Right lobe of liver (tissue), 6 donors: ENCODE results near the gene CENPB. TPM values are rescaled to one million over a fixed set of nuclear protein-coding genes. Genes with fewer than 3 reads are reported as not detected.

Experiments
- ATAC-seq, 4 donors: fragments of 200-7000 bp; cut with Tn5 transposase; one replicate each; pipeline ENCODE4 v1.9.1; 2020; ENCODE audit warnings: mild to moderate bottlenecking in 4 of 4, moderate library complexity in 4 of 4
- DNase-seq, 3 donors: peaks; one replicate each; pipeline ENCODE4 v3.0.0-alpha.2; 2020
- H3K27ac ChIP-seq, 3 donors: fragments of 200-600 bp; one replicate each; pipeline ENCODE4 v1.8.0; 2022
- H3K27me3 ChIP-seq, 2 donors: fragments of 200-600 bp; one replicate each; pipeline ENCODE4 v1.8.0; 2022
- H3K36me3 ChIP-seq, 4 donors: fragments of 200-600 bp; sonication (generic) in 1 of 4; one replicate each; pipeline versions ENCODE4 v1.5.1 to v1.8.0; 2017 to 2022; ENCODE audit warnings: control low read depth in 1 of 4
- H3K4me1 ChIP-seq, 4 donors: fragments of 200-600 bp; sonication (generic) in 1 of 4; one replicate each; pipeline versions ENCODE4 v1.5.1 to v1.8.0; 2017 to 2022; ENCODE audit warnings: control low read depth in 1 of 4
- H3K4me3 ChIP-seq, 3 donors: fragments of 200-600 bp; one replicate each; pipeline ENCODE4 v1.8.0; 2022
- H3K9me3 ChIP-seq, 4 donors: fragments of 200-600 bp; sonication (generic) in 1 of 4; one replicate each; pipeline versions ENCODE4 v1.5.1 to v1.8.0; 2017 to 2022; ENCODE audit warnings: control low read depth in 1 of 4
- CTCF ChIP-seq, 4 donors: fragments of 200-600 bp in 3 of 4; fragments of 450-650 bp in 1 of 4; IDR thresholded peaks; one replicate each; pipeline versions ENCODE4 v1.5.1 to v1.8.0; 2016 to 2022; ENCODE audit warnings: antibody characterized with exemption in 4 of 4, mild to moderate bottlenecking in 2 of 4
- POLR2A ChIP-seq: fragments of 450-650 bp; IDR thresholded peaks from one replicate; pipeline ENCODE4 v1.6.1; 2017; ENCODE audit warnings: antibody characterized with exemption, mild to moderate bottlenecking
- WGBS: methylation state at CpG from one replicate; pipeline ENCODE4 v1.1.6; 2018; ENCODE audit warnings: low coverage, low lambda C conversion rate; ENCODE audit not compliant: insufficient coverage; ENCODE audit errors: missing lambda C conversion rate; 5-methylcytosine and 5-hydroxymethylcytosine counted together
- intact Hi-C, 2 donors: fragments of 100-400 bp; cut with DNase I; formaldehyde crosslinking; loops; one replicate each; pipeline versions ENCODE4 v1.11.2 to v1.14.1; 2022
- total RNA-seq, 6 experiments: library from RNA; depleted of rRNA in 2 of 6; stranded (reverse); fragments of >200 nt in 2 of 6; fragmentation: NEBNext Ultra II Directional in 3 of 6; extraction: Animal tissue kit (Norgen Biotek cat#: 25700) in 3 of 6; gene quantifications; one replicate each; pipeline versions ENCODE4 v1.1.0 to v1.2.4, GENCODE V29; 2016 to 2023
- donor health status: DM: no; HTN: yes; CAD: no.
- donor health status: DM: no; HTN: no; CAD: no.
- donor health status: DM: no; HTN: no; CAD: no.
- donor health status: DM: no; HTN: yes; CAD: no.
- donor health status: DM: no; HTN: yes; CAD: no.

CENPB gene
- total RNA-seq, 6 experiments from 2014 or later: 27.8 to 43.1 (median 31.6) TPM

GRCh38 chr20:3826420-3826819, 39.9 kb upstream of the CENPB start:
- peaks cover 0 to 2% (median 0%) of the 10 kb centered on the region in 4 donors for H3K4me1 ChIP-seq
- no peaks in the 10 kb centered on the region for H3K9me3 ChIP-seq
- intact Hi-C loops: no loop called here
- ATAC-seq (no peak), DNase-seq (no peak)
- no peak overlapping the region for H3K27ac ChIP-seq
- TF ChIP-seq POLR2A (no peak), CTCF (IDR thresholded peaks at IDR 0.05) (no peak)
- WGBS: 49% methylated on average over 2 of the region's 4 CpGs
- H3K36me3 ChIP-seq: peaks cover 0 to 25% (median 4%) of the 10 kb centered on the region in 4 donors
- H3K4me3 ChIP-seq: no peak overlapping the region
- no peaks in the 10 kb centered on the region for H3K27me3 ChIP-seq

- peaks cover 0 to 25% (median 4%) of the 10 kb centered on the region in 4 donors for H3K36me3 ChIP-seq
These were observed 39.0 kb upstream of the CENPB start for GRCh38 chr20:3825526-3825925.

GRCh38 chr20:3823881-3824280, 37.3 kb upstream of the CENPB start:
- WGBS: no CpG with 5 or more reads among the region's 20 CpGs
- H3K27ac ChIP-seq: no peak overlapping the region
- H3K27me3 ChIP-seq: no peaks in the 10 kb centered on the region
- H3K36me3 ChIP-seq: peaks cover 0 to 25% (median 4%) of the 10 kb centered on the region in 4 donors
- TF ChIP-seq POLR2A (no peak), CTCF (IDR thresholded peaks at IDR 0.05) (no peak)
- DNase-seq (no peak), ATAC-seq (no peak)
- intact Hi-C loops: loop anchor here (5.0 kb wide), 1 partner anchor 37 kb away; the partner anchor contains the start of gene CENPB (in 2 of the 2)
- peaks cover 0 to 9% (median 0%) of the 10 kb centered on the region in 4 donors for H3K4me1 ChIP-seq
- no peaks in the 10 kb centered on the region for H3K9me3 ChIP-seq
- H3K4me3 ChIP-seq: no peak overlapping the region

More at GRCh38 chr20:3825526-3825925, 39.0 kb upstream of the CENPB start:
- WGBS: 71% methylated on average over 4 of the region's 7 CpGs
- Histone ChIP-seq H3K27ac (no peak overlapping the region), H3K4me3 (no peak overlapping the region), H3K27me3 (no peaks in the 10 kb centered on the region), H3K9me3 (no peaks in the 10 kb centered on the region), H3K4me1 (peaks cover 0 to 5% (median 0%) of the 10 kb centered on the region in 4 donors)
- no peak for DNase-seq
- TF ChIP-seq POLR2A: no peak
- TF ChIP-seq CTCF (IDR thresholded peaks at IDR 0.05): no peak
- ATAC-seq: no peak
- intact Hi-C loops: no loop called here

GRCh38 chr20:3821996-3822395, 35.5 kb upstream of the CENPB start:
- DNase-seq (no peak), ATAC-seq (no peak)
- intact Hi-C loops: loop anchor here (5.0 kb wide), 1 partner anchor 35 kb away; the partner anchor contains the start of gene CENPB (in 2 of the 2)
- Histone ChIP-seq H3K4me3 (no peak overlapping the region), H3K27ac (no peak overlapping the region), H3K4me1 (peaks cover 0 to 9% (median 7%) of the 10 kb centered on the region in 4 donors), H3K27me3 (no peaks in the 10 kb centered on the region), H3K9me3 (no peaks in the 10 kb centered on the region), H3K36me3 (peaks cover 0 to 25% (median 4%) of the 10 kb centered on the region in 4 donors)
- WGBS: 88% methylated on average over 6 of the region's 14 CpGs
- no peak for TF ChIP-seq CTCF (IDR thresholded peaks at IDR 0.05)
